ENCODE measurements around the gene CYP4V2.
"Not testable (repeated sequence)": the region's sequence is repeated elsewhere in the genome, so short reads cannot be mapped to it uniquely, and the experiment has no call there.

Gene CYP4V2

DNA sequence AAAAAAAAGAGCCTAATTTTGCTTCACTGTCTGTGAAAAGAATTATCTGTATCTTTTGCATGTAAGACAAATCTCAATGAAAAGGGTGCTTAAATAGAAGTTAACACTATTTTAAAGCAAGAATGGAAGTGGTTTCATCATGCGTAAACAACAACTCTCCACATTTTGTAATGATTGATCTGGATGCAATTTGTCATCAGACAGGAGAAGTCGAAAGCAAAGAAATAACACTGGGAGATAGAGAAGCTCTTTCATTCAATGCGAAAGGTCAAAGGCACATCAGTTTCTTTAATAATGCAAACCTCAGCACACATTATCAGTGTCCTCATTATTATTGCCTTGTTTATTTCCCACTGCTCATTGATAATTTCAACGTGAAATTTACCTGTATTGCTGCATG, 44.8 kb downstream of the CYP4V2 start:
- DNase-seq: no peak

DNA sequence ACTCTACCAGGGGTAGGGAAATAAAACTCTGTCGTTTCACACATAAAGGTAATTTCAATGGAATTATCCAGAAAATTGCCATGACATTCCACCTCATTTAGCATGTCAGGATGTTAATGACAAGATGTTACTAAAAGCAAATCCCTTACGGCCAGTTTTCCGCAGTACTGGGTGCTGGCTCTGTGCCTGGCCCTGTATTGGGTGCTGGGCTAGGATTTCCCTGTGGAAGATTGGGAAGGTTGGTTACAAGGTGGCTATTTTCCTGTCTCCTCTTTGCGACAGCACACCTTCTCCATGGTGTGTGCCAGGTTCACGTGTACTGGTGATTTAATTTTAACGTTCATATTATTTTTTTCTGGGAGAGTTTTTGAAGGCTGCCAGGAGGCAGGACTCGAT, 49.1 kb downstream of the CYP4V2 start:
- no peak for DNase-seq

DNA sequence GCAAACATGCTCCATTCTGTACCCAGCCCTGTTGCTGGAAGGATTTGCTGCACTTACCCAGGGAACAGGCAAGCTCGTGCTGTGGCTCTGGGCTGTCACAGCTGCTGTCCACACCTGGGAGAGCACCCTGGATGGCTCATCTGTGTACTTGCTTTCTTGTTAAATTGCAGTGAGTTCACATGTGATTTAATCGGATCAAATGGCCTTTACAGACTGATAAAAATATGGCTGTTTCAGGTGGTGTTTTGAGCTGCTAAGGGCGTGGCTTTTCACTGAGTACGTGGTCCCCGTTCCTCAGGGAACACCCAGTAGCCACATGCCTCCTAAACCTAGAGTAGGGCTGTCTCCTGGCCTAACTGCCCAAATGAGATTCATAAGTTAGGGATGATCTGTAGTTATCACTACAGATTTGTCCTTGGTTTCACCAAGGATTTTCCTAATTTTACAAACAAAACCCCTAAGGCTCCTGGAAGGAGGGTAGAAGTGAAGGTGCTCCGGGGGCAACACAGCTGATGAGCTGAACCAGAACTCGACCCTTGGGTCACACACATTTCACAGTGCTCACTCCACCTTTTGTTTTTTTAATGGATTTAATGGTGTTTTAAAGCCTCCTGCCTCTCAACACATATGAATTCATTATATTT, 49.6 kb downstream of the CYP4V2 start:
- no peak for DNase-seq

DNA sequence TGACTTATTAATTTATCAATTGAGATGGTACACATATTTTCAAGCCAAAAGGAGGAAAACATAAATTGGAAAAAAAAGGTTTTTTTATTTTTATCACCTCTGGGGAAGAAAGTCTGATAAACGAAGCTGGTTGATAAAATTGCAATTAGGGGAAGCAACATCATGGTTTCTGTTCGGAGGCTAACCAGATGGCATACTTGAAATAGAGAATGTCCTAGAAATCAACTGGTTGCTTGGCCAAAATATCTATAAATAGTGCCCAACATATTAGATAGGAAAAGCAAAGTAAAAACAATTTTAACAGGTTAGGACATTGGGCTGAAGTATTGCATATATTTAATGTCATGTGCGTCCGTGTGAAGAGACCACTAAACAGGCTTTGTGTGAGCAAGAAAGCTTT, 50.2 kb downstream of the CYP4V2 start:
- DNase-seq: no peak

DNA sequence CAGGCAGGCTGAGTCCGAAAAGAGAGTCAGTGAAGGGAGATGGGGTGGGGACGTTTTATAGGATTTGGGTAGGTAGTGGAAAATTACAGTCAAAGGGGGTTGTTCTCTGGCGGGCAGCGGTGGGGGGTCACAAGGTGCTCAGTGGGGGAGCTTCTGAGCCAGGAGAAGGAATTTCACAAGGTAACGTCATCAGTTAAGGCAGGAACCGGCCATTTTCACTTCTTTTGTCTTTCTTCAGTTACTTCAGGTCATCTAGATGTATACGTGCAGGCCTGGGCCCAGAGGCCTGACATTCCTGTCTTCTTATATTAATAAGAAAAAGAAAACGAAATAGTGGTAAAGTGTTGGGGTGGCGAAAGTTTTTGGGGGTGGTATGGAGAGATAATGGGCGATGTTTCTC, 50.7 kb downstream of the CYP4V2 start:
- not testable (repeated sequence) for DNase-seq

DNA sequence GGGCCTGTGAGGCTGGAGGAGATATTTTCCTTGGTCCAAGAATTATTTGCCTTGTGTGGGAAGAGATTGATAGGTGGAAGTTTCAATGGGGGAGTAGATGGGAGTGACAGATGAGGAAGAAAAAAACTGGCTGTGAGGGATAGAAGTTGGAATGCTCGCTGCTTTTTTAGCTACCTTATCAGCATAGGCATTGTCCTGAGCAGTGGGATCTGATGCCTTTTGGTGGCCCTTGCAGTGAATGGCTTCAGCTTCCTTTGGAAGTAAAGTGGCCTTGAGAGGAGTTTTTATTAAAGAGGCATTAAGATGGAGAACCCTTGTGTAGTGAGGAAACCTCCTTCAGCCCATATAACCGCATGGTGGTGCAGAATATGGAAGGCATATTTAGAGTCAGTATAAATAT, 52.0 kb downstream of the CYP4V2 start:
- DNase-seq: no peak

DNA sequence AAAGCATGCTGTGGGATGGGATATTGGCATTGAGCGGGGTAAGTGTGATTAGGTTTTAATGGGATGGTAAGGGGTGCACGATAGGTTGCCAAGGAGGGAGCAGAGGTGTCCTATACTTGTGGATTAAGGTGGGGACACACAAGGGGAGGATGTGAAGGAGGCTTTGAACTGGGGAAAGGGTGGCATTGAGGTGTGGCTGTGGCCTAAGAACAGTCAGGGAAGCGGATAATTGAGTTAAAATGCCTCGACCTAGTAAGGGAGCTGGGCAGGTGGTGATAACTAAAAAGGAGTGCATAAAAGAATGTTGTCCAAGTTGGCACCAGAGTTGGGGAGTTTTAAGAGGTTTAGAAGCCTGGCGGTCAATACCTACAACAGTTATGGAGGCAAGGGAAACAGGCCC, 53.5 kb downstream of the CYP4V2 start:
- DNase-seq: no peak

DNA sequence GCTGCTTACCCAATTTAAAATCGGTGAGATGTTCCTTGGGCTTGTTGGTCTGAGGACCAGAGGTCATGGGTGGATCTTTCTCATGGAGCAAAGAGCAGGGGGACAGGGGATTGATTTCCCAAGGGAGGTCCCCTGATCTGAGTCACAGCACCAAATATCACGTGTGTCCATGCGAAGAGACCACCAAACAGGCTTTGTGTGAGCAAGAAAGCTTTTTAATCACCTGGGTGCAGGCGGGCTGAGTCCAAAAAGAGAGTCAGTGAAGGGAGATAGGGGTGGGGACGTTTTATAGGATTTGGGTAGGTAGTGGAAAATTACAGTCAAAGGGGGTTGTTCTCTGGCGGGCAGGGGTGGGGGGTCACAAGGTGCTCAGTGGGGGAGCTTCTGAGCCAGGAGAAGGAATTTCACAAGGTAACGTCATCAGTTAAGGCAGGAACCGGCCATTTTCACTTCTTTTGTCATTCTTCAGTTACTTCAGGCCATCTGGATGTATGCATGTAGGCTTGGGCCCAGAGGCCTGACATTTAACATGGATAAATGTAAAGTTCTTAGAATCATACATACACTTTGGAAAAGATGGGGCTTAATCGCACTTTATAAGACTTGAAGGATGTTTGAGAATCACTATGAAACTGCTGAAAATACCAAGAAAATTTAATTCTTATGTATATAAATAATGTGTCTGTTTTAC, 55.8 kb downstream of the CYP4V2 start:
- DNase-seq: not testable (repeated sequence)

DNA sequence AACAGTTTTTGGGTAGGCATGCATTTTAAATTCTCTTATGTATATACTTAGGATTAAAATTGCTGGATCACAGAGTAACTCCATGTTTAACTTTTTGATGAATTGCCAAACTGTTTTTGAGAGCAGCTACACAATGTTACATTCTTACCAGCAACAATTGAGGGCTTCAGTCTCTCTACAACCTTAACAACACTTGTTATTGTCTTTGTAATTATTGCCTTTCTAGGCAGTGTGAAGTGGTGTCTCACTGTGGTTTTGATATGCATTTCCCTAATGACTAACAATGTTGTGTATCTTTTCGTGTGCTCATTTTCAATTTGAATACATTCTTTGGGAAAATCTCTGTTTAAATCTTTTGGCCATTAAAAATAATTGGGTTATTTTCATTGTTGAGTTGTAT, 57.3 kb downstream of the CYP4V2 start:
- DNase-seq: no peak

DNA sequence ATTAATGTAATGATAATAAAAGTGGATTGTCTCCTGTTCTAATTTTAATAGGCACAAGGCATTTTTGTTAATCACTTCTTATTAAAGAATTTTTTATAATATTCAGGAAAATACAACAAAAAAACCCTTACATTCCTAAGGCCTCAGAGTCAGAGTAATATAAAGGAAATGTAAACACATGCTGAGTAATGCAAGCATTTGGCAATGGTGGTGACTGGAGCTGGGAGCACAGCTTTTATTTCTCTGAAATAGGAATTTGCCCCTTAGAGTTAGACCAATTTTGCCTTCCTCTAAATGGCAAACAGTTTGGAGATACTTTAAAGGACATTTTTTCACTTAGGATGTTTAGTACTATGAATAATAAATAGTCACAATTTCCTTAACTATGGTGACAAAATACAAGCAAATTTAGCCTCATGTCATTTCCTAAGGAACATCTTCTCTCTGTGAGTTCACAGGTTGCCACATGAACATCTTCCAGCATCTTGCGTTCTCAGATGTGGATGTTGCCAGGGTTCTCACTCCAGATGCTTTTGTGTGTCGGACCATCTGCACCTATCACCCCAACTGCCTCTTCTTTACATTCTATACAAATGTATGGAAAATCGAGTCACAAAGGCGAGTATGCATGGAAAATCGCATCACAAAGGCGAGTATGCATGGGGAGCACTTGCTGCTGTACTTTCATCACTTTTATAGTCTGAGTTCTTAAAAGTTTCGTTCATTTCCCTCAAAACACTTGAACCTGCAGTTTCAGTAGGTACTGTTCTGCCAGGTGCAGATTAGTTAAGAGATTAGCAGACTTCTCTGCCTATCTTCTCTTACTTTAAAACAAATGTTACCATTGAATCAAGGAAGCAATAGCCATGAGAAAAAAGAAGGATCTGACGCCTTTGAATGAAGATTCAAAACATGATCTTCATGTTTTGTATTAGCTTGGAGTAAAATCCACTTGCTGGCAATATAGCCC, 58.7 kb downstream of the CYP4V2 start:
- no peak for DNase-seq

DNA sequence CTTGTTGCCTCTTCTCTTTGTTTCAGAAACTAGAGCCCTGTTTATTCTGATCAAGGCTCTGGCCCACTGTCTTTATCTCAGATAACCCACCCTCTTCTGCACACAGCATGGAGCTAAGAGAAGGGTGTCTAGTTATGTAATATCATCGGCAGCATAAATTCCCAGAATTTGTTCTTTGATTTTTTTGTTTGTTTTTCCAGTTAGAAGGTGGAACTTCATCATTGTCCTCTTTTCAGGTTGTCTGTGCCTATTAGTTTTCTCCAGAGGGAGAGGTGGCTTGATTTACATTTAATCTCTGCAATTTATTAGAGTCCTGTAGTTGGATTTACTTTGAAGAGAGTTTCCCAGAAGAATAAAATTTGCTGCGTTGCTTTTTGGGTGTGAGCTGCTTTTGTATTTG, 59.4 kb downstream of the CYP4V2 start:
- no peak for DNase-seq

DNA sequence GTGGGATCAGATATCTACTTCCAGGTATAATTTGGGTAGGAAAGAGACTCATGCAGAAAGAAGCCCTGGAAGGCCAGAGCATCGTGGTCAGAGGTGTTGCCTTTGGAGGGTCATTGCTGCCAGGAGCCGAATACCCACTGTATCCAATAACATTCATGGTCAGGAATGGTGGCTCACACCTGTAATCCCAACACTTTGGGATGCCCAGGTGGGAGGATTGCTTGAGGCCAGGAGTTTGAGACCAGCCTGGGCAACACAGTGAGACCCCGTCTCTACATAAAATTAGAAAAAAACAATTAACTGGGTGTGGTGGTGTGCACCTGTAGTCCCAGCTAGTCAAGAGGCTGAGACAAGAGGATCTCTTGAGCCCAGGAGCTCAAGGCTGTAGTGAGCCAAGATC, 63.8 kb downstream of the CYP4V2 start:
- DNase-seq: no peak

DNA sequence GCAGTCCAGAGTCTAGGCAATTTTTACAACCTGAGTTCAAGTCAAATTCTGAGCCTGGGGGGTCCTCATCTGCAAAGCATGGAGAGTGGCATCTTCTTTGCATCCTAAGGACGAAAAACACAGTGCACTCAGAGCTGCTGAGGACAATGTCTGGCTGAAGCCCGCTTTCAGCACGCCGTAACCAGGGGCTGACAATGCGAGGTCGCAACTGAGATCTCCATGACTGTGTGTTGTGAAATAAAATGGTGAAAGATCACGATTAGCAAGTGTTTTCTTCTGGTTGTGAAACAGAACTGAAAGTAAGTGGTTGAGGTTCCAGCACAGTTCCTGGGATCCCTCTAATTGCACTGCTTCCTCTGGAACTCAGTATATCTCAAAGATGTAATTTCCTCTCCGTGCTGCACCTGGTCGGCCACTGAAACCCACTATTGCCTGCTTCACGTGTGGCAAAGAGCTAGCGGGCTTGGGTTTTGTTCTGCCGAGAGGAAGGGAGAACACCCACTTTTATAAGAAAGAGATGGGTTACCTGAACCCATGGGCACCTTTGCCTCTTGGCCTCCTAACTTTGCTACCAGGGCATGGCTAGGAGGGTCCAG, 66.9 kb downstream of the CYP4V2 start:
- no peak for DNase-seq

DNA sequence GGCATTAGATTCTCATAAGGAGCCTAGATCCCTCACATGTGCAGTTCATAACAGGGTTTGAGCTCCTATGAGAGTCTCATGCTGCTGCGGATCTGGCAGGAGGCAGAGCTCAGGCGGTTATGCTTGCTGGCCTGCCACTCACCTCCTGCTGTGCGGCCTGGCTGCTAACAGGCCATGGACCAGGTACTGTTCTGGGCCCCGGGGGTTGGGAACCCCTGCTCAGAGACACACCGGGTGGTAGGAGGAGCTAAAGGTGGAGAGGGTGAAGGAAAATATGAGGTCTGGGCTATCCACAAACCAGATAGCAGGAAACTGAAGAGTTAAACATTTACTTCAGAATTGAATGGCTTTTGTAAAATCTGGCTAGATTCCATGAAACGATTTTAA, 68.7 kb downstream of the CYP4V2 start:
- no peak for DNase-seq

All from 8988T (cell line).